ENCODE measurements around the gene KPTN. TPM values are rescaled to one million over a fixed set of nuclear protein-coding genes. Genes with fewer than 3 reads are reported as not detected.

Gene KPTN
- total and polyA plus RNA-seq, 2 of the 8 experiments (the other 6 are each of a cell fraction or from before 2014, with no cell fraction given): 23.6 to 31.3 TPM

DNA sequence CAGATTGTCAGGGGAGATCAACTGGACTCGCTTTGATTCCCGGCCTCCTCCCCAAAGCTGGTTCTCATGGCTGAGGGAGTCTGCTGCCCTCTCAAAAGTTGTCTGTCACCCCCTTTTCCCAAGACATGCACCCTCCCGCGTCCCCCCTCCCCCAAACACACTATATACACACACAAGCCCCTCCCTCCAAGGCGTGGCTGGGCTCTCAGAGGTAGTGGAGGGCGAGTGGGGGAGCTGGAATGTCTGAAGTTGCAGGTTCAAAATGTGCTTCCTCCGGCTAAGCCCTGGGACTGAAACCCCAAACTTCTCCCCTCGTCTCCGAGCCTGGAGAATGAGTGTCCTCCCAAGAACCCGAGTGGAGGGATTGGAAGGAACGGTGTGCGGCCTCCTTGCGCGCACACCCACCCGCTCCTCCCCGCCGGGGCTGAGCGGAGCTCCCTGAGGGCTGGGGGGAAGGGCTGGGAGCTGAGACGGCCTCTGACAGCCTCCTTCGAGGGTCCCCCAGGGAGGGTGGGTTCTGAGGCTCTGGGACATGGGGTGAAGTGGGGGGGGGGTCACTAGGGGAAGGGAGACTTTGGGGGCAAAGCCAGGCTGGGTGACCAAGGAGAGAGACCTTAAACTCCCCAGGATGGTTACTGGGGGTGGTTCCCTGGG, 54.8 kb downstream of the KPTN start (continued):
- TF ChIP-seq CHD7 (IDR thresholded peaks at IDR 0.05; ENCODE audit: insufficient replicate concordance, low read length) (no peak), NANOG (IDR thresholded peaks at IDR 0.05; ENCODE audit: insufficient read depth, low read depth, low read length, poor library complexity, severe bottlenecking) (no peak), TEAD4 (IDR thresholded peaks at IDR 0.05; ENCODE audit: low read depth, low read length) (peak; percentile 63), JUND (IDR thresholded peaks at IDR 0.05; ENCODE audit: low read length) (no peak)

Measured in H1 (cell line).